Hepatocyte (in vitro differentiated cells): ENCODE measurements around the gene IGF2. TPM values are rescaled to one million over a fixed set of nuclear protein-coding genes. Genes with fewer than 3 reads are reported as not detected.
A peak's percentile ranks its signal among the peaks of the same experiment; 100 is the strongest.

Experiments used
- DNase-seq: peaks from one replicate; pipeline ENCODE4 v3.0.0-alpha.2; 2016; ENCODE audit warnings: low spot score
- H2AFZ ChIP-seq: fragments of 200-600 bp; sonication (generic); 2 replicates; pipeline ENCODE4 v1.6.0; 2016; ENCODE audit warnings: antibody characterized with exemption, mild to moderate bottlenecking
- H3K27ac ChIP-seq: fragments of 200-600 bp; sonication (generic); 2 replicates; pipeline ENCODE4 v1.5.1; 2016; ENCODE audit warnings: mild to moderate bottlenecking
- H3K27me3 ChIP-seq: fragments of 200-600 bp; sonication (generic); 2 replicates; pipeline ENCODE4 v1.6.1; 2016
- H3K36me3 ChIP-seq: fragments of 200-600 bp; sonication (generic); replicated peaks from 2 replicates; pipeline ENCODE4 v1.5.1; 2016; ENCODE audit warnings: low read depth; ENCODE audit not compliant: insufficient read depth
- H3K4me1 ChIP-seq: fragments of 200-600 bp; sonication (generic); 2 replicates; pipeline ENCODE4 v1.5.1; 2016; ENCODE audit warnings: mild to moderate bottlenecking, moderate library complexity; ENCODE audit not compliant: insufficient read depth
- H3K4me2 ChIP-seq: fragments of 200-600 bp; sonication (generic); 2 replicates; pipeline ENCODE4 v1.6.0; 2016
- H3K4me3 ChIP-seq: fragments of 200-600 bp; sonication (generic); 2 replicates; pipeline ENCODE4 v1.5.1; 2016; ENCODE audit warnings: mild to moderate bottlenecking
- H3K79me2 ChIP-seq: fragments of 200-600 bp; sonication (generic); 2 replicates; pipeline ENCODE4 v1.6.0; 2017; ENCODE audit warnings: mild to moderate bottlenecking
- H3K9me2 ChIP-seq: fragments of 200-600 bp; sonication (generic); replicated peaks from 2 replicates; pipeline ENCODE4 v1.6.0; 2017; ENCODE audit warnings: mild to moderate bottlenecking; ENCODE audit not compliant: insufficient read depth
- H3K9me3 ChIP-seq: fragments of 200-600 bp; sonication (generic); 2 replicates; pipeline ENCODE4 v1.5.1; 2016; ENCODE audit warnings: low read depth, mild to moderate bottlenecking
- H4K20me1 ChIP-seq: fragments of 200-600 bp; sonication (generic); 2 replicates; pipeline ENCODE4 v1.6.0; 2016; ENCODE audit warnings: mild to moderate bottlenecking; ENCODE audit not compliant: insufficient read depth, poor library complexity, severe bottlenecking
- CTCF ChIP-seq: fragments of 200-600 bp; sonication (generic); IDR thresholded peaks from 2 replicates; pipeline ENCODE4 v1.5.1; 2016; ENCODE audit warnings: antibody characterized with exemption, mild to moderate bottlenecking; ENCODE audit not compliant: poor library complexity
- EZH2 ChIP-seq: fragments of 200-600 bp; sonication (generic); IDR thresholded peaks from 2 replicates; pipeline ENCODE4 v1.6.1; 2016; ENCODE audit warnings: antibody characterized with exemption, mild to moderate bottlenecking, borderline replicate concordance
- EZH2phosphoT487 ChIP-seq: fragments of 200-600 bp; sonication (generic); IDR thresholded peaks from one replicate; pipeline ENCODE4 v1.6.1; 2018; ENCODE audit warnings: antibody characterized with exemption, mild to moderate bottlenecking, low read depth, moderate library complexity; ENCODE audit not compliant: unreplicated experiment, severe bottlenecking
- WGBS: methylation state at CpG from one replicate; pipeline ENCODE4 v1.1.6; 2016; ENCODE audit warnings: low lambda C conversion rate; ENCODE audit errors: missing lambda C conversion rate; 5-methylcytosine and 5-hydroxymethylcytosine counted together
- polyA plus RNA-seq: library from polyadenylated mRNA; unstranded; fragments of >200 nt; fragmentation: Nextera tagmentation; extraction: Ambion mirVana; gene quantifications from 2 replicates; pipeline ENCODE4 v1.2.1, GENCODE V29; 2016
- total RNA-seq: library from RNA; depleted of rRNA; stranded (reverse); fragments of >200 nt; gene quantifications from 2 replicates; pipeline ENCODE4 v1.2.3, GENCODE V29; 2014

Gene IGF2
- total and polyA plus RNA-seq, 2 experiments from 2014 or later: 1,507 to 2,911 TPM

DNA sequence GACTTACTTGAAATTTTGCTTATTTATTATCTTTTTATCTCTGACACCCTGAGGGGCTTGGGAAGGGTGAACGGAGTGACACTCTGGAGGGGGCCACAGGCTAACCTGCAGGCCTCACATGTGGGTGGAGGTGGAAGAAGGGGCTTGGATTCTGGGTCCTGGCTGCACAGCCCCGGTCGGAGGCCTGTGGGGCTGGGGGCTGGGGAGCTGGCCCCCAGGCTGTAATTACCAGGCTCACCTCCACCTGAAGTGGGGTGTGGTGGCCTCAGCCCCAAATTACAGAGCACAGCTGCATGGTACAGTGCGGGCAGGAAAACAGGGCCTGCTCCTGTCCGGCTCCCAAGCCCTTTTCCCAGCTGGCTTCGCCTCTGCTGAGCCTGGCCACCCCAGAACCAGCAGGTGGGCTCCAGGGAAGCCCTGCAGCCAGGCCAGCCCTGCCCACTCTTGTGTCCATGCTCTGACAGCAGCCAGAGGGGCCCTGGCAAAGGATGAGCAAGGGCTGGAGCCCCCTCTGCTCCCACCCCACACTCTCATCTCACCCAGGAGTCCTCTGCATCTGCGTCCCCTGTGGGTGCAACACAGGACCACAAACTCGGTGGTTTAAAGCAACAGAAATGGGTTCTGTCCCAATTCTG lies 48.0 kb downstream of the IGF2 start:
- H3K27ac ChIP-seq: no peak overlapping the region
- DNase-seq: no peak
- no peaks in the 10 kb centered on the region for H4K20me1 ChIP-seq
- WGBS: 90% methylated on average over 8 of the region's 8 CpGs
- H3K27me3 ChIP-seq: no peaks in the 10 kb centered on the region
- H3K36me3 ChIP-seq: no peaks in the 10 kb centered on the region
- no peaks in the 10 kb centered on the region for H3K9me3 ChIP-seq
- no peak overlapping the region for H3K4me2 ChIP-seq
- H2AFZ ChIP-seq: no peak overlapping the region
- no peak overlapping the region for H3K4me3 ChIP-seq
- no peaks in the 10 kb centered on the region for H3K9me2 ChIP-seq
- TF ChIP-seq CTCF (no peak), EZH2phosphoT487 (no peak), EZH2 (no peak)
- H3K4me1 ChIP-seq: no peaks in the 10 kb centered on the region
- no peaks in the 10 kb centered on the region for H3K79me2 ChIP-seq

- no peaks in the 10 kb centered on the region for H3K9me3 ChIP-seq
- H3K36me3 ChIP-seq: no peaks in the 10 kb centered on the region
- H2AFZ ChIP-seq: no peak overlapping the region
- H3K4me3 ChIP-seq: no peak overlapping the region
- no peaks in the 10 kb centered on the region for H3K9me2 ChIP-seq
- H3K4me2 ChIP-seq: no peak overlapping the region
- no peak overlapping the region for H3K27ac ChIP-seq
- no peaks in the 10 kb centered on the region for H3K4me1 ChIP-seq
- no peak for DNase-seq
- WGBS: 87% methylated on average over 18 of the region's 20 CpGs
- no peaks in the 10 kb centered on the region for H3K27me3 ChIP-seq
- H4K20me1 ChIP-seq: no peaks in the 10 kb centered on the region
- H3K79me2 ChIP-seq: no peaks in the 10 kb centered on the region
- TF ChIP-seq CTCF (no peak), EZH2 (no peak), EZH2phosphoT487 (no peak)
Observed at GRCh38 chr11:2090172-2091111, 48.7 kb downstream of the IGF2 start.

- Histone ChIP-seq H3K36me3 (no peaks in the 10 kb centered on the region), H3K4me2 (no peak overlapping the region), H3K27me3 (no peaks in the 10 kb centered on the region), H3K9me2 (no peaks in the 10 kb centered on the region), H3K9me3 (no peaks in the 10 kb centered on the region), H3K79me2 (no peaks in the 10 kb centered on the region), H3K4me3 (no peak overlapping the region), H3K27ac (no peak overlapping the region), H4K20me1 (no peaks in the 10 kb centered on the region), H2AFZ (no peak overlapping the region), H3K4me1 (no peaks in the 10 kb centered on the region)
- peak; percentile 40 for DNase-seq
- WGBS: 91% methylated on average over 8 of the region's 9 CpGs
- no peak for TF ChIP-seq EZH2
- no peak for TF ChIP-seq CTCF
- no peak for TF ChIP-seq EZH2phosphoT487
Observed at GRCh38 chr11:2089536-2090165, 49.5 kb downstream of the IGF2 start.
